Activated CD4-positive, CD25-positive, alpha-beta regulatory T cell treated with anti-CD3 and anti-CD28 coated beads, Interleukin-2, amount 50 U/mL, for 24 hours (primary cell): ENCODE results near the gene ATAD2B.
"Not testable (repeated sequence)": the region's sequence is repeated elsewhere in the genome, so short reads cannot be mapped to it uniquely, and the experiment has no call there.

Source experiments
- ATAC-seq, 2 donors: fragments of 150-1000 bp; cut with Tn5 transposase; one replicate each; pipeline ENCODE4 v1.10.0; 2021; ENCODE audit warnings: mild to moderate bottlenecking in 1 of 2, moderate library complexity in 1 of 2

The ATAD2B gene

GRCh38 chr2:23926750-23927571, at the start of gene ATAD2B:
Gene ATAD2B (minus strand): TSS chr2:23927123. CDS start chr2:23926770, 353 bp downstream.
- peak; percentile 82 to 88 for ATAC-seq

GRCh38 chr2:23967846-23968245, 40.9 kb upstream of the ATAD2B start:
- no peak for ATAC-seq

GRCh38 chr2:23954325-23955014, 27.5 kb upstream of the ATAD2B start:
- no peak for ATAC-seq

GRCh38 chr2:23953625-23954024, 26.7 kb upstream of the ATAD2B start:
- ATAC-seq, result no peak

- ATAC-seq, result not testable (repeated sequence)
These were observed 25.6 kb upstream of the ATAD2B start for GRCh38 chr2:23952558-23952957.

- ATAC-seq, result peak in 1 of 2 donors; percentile 51
These were observed 20.4 kb upstream of the ATAD2B start for GRCh38 chr2:23947350-23947749.

GRCh38 chr2:23944976-23945375, 18.1 kb upstream of the ATAD2B start:
- ATAC-seq, result no peak

- ATAC-seq, result no peak
These were observed 17.6 kb upstream of the ATAD2B start for GRCh38 chr2:23944527-23944926.

GRCh38 chr2:23943666-23944065, 16.7 kb upstream of the ATAD2B start:
- no peak for ATAC-seq

GRCh38 chr2:23941644-23942043, 14.7 kb upstream of the ATAD2B start:
- ATAC-seq, result no peak

GRCh38 chr2:23940718-23941620, 14.0 kb upstream of the ATAD2B start:
- peak; percentile 52 to 62 for ATAC-seq

GRCh38 chr2:23939987-23940717, 13.2 kb upstream of the ATAD2B start, which contains the start of gene UBXN2A:
Gene UBXN2A (plus strand): TSS chr2:23940463. CDS start chr2:23958315, 17,852 bp downstream.
- ATAC-seq, result peak; percentile 90

- no peak for ATAC-seq
These were observed 7.3 kb upstream of the ATAD2B start for GRCh38 chr2:23934259-23934658.

GRCh38 chr2:23926290-23926749, 603 bp downstream of the ATAD2B start:
- ATAC-seq, result peak; percentile 4 to 7

GRCh38 chr2:23925702-23926289, 1.1 kb downstream of the ATAD2B start:
- peak; percentile 34 to 48 for ATAC-seq

GRCh38 chr2:23924589-23925359, 2.1 kb downstream of the ATAD2B start:
- ATAC-seq, result no peak

- ATAC-seq, result no peak
These were observed 8.0 kb downstream of the ATAD2B start for GRCh38 chr2:23918837-23919489.

- ATAC-seq, result peak in 1 of 2 donors; percentile 25
These were observed 10.1 kb downstream of the ATAD2B start for GRCh38 chr2:23916727-23917405.

- no peak for ATAC-seq
These were observed 11.6 kb downstream of the ATAD2B start for GRCh38 chr2:23915327-23915726.

- ATAC-seq, result no peak
These were observed 14.9 kb downstream of the ATAD2B start for GRCh38 chr2:23912054-23912453.
